Esophagus muscularis mucosa (tissue), 4 donors: Measurements from ENCODE around the gene WBP11.

Experiments
- CTCF ChIP-seq, 3 experiments: fragments of 200-600 bp in 2 of 3; fragments of 450-650 bp in 1 of 3; sonication (generic) in 2 of 3; IDR thresholded peaks; one replicate each; pipeline ENCODE4 v1.5.1; 2017 to 2019; ENCODE audit warnings: antibody characterized with exemption in 3 of 3, mild to moderate bottlenecking in 2 of 3, moderate library complexity in 1 of 3
- EP300 ChIP-seq: sonication (generic); formaldehyde crosslinking; IDR thresholded peaks from one replicate; pipeline ENCODE4 v1.6.1; 2017; ENCODE audit warnings: antibody characterized with exemption
- POLR2A ChIP-seq: fragments of 450-650 bp; IDR thresholded peaks from one replicate; pipeline ENCODE4 v1.6.1; 2017; ENCODE audit warnings: antibody characterized with exemption, moderate library complexity, mild to moderate bottlenecking, low read depth
- POLR2AphosphoS5 ChIP-seq, 2 donors: sonication (generic); formaldehyde crosslinking; IDR thresholded peaks; one replicate each; pipeline ENCODE4 v1.6.1; 2017; ENCODE audit warnings: antibody characterized with exemption in 2 of 2

- TF ChIP-seq CTCF (IDR thresholded peaks at IDR 0.05) (no peak), POLR2A (no peak), POLR2AphosphoS5 (IDR thresholded peaks at IDR 0.05) (no peak), EP300 (no peak)
Measured at GRCh38 chr12:14828892-14829291, 25.6 kb upstream of the WBP11 start.
